Astrocyte (in vitro differentiated cells and primary cell): ENCODE data around the gene KCND2. TPM values are rescaled to one million over a fixed set of nuclear protein-coding genes. Genes with fewer than 3 reads are reported as not detected.
A peak's percentile ranks its signal among the peaks of the same experiment; 100 is the strongest.

Experiments
- DNase-seq: peaks from one replicate; pipeline ENCODE4 v3.0.0-alpha.2; 2010; ENCODE audit warnings: low read depth
- FAIRE-seq: peaks from 2 replicates; lab custom pipeline; 2011; peaks lifted over from hg19 to GRCh38; lab: Jason Lieb, UNC
- H2AFZ ChIP-seq: 2 replicates; pipeline ENCODE4 v1.6.0; 2012; ENCODE audit warnings: low read depth, low read length, inconsistent platforms
- H3K27ac ChIP-seq: 2 replicates; pipeline ENCODE4 v1.5.1; 2011; ENCODE audit warnings: low read depth, low read length, inconsistent platforms
- H3K27me3 ChIP-seq: 2 replicates; pipeline ENCODE4 v1.6.0; 2011; ENCODE audit warnings: low read length, inconsistent platforms; ENCODE audit not compliant: insufficient read depth
- H3K36me3 ChIP-seq: 2 replicates; pipeline ENCODE4 v1.5.1; 2011; ENCODE audit warnings: low read length, inconsistent platforms; ENCODE audit not compliant: insufficient read depth
- H3K4me1 ChIP-seq: 2 replicates; pipeline ENCODE4 v1.5.1; 2011; ENCODE audit warnings: low read length, inconsistent platforms; ENCODE audit not compliant: insufficient read depth
- H3K4me2 ChIP-seq: 2 replicates; pipeline ENCODE4 v1.6.0; 2012; ENCODE audit warnings: low read length, inconsistent platforms
- H3K4me3 ChIP-seq: 2 replicates; pipeline ENCODE4 v1.5.1; 2011; ENCODE audit warnings: low read depth, mild to moderate bottlenecking, low read length, inconsistent platforms; ENCODE audit not compliant: insufficient read depth
- H3K79me2 ChIP-seq: 2 replicates; pipeline ENCODE4 v1.6.0; 2012; ENCODE audit warnings: mild to moderate bottlenecking, low read length, inconsistent platforms; ENCODE audit not compliant: insufficient read depth
- H3K9ac ChIP-seq: 2 replicates; pipeline ENCODE4 v1.6.0; 2012; ENCODE audit warnings: mild to moderate bottlenecking, low read length, inconsistent platforms
- H3K9me3 ChIP-seq: 2 replicates; pipeline ENCODE4 v1.5.1; 2012; ENCODE audit warnings: low read depth, mild to moderate bottlenecking, low read length, inconsistent platforms; ENCODE audit not compliant: insufficient read depth
- H4K20me1 ChIP-seq: 2 replicates; pipeline ENCODE4 v1.6.0; 2012; ENCODE audit warnings: low read length, inconsistent platforms; ENCODE audit not compliant: insufficient read depth
- H3K27ac Mint-ChIP-seq: one replicate; pipeline ENCODE4 v1.8.0; 2021; ENCODE audit warnings: mild to moderate bottlenecking, mixed read lengths; ENCODE audit not compliant: unreplicated experiment
- H3K27me3 Mint-ChIP-seq: one replicate; pipeline ENCODE4 v1.8.0; 2021; ENCODE audit warnings: low read depth, mixed read lengths; ENCODE audit not compliant: unreplicated experiment
- H3K36me3 Mint-ChIP-seq: one replicate; pipeline ENCODE4 v1.8.0; 2021; ENCODE audit warnings: low read depth, mixed read lengths; ENCODE audit not compliant: unreplicated experiment
- H3K4me1 Mint-ChIP-seq: one replicate; pipeline ENCODE4 v1.8.0; 2021; ENCODE audit warnings: low read depth, mixed read lengths; ENCODE audit not compliant: unreplicated experiment
- H3K4me3 Mint-ChIP-seq: one replicate; pipeline ENCODE4 v1.8.0; 2021; ENCODE audit warnings: mild to moderate bottlenecking, moderate library complexity, mixed read lengths; ENCODE audit not compliant: unreplicated experiment
- H3K9me3 Mint-ChIP-seq: one replicate; pipeline ENCODE4 v1.8.0; 2021; ENCODE audit warnings: mild to moderate bottlenecking, mixed read lengths; ENCODE audit not compliant: unreplicated experiment
- CTCF ChIP-seq: IDR thresholded peaks from 2 replicates; pipeline ENCODE4 v1.5.1; 2011; ENCODE audit warnings: low read depth, mild to moderate bottlenecking, inconsistent platforms, low read length, moderate library complexity; ENCODE audit not compliant: insufficient read depth
- EZH2 ChIP-seq: IDR thresholded peaks from 2 replicates; pipeline ENCODE4 v1.6.1; 2012; ENCODE audit warnings: mild to moderate bottlenecking, low read length, inconsistent platforms; ENCODE audit not compliant: insufficient read depth
- total RNA-seq: library from RNA; stranded (reverse); gene quantifications from 2 replicates; pipeline ENCODE4 v1.2.1, GENCODE V29; 2021

The KCND2 gene
- total RNA-seq, 1 donor from 2014 or later = 0.30 TPM

- no peak overlapping the region for H3K27ac ChIP-seq
These were observed 16.5 kb upstream of the KCND2 start for GRCh38 chr7:120256344-120257070.

DNA sequence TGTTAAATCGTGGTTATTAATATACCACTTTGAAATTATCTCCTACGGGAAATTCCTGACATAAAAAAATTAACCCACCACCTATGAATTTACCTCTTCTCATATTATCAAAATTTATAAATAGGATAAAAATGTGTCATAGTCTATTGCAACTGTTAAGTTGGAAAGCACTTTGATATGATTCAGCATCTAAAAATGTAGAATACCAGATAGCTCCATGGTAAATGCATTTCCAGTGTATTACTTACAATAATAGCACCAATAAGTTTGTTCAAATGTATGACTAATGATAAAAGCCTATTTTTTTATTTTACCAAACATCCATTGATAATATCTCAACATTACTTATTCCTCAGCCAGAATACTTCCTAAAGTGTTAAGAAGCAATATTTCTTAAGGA is 13.6 kb upstream of the KCND2 start:
- Mint-ChIP-seq H3K27me3 (no peaks in the 10 kb centered on the region), H3K4me3 (no peak overlapping the region), H3K36me3 (no peaks in the 10 kb centered on the region), H3K27ac (no peak overlapping the region), H3K4me1 (no peaks in the 10 kb centered on the region), H3K9me3 (peaks cover 5% of the 10 kb centered on the region)
- H3K4me1 ChIP-seq = no peaks in the 10 kb centered on the region
- H3K27ac ChIP-seq = no peak overlapping the region
- H4K20me1 ChIP-seq = no peaks in the 10 kb centered on the region
- DNase-seq (peak; percentile 56), FAIRE-seq (no peak)
- no peaks in the 10 kb centered on the region for H3K27me3 ChIP-seq
- H3K9me3 ChIP-seq = peaks cover 4% of the 10 kb centered on the region
- H3K4me2 ChIP-seq = peak overlapping the region; percentile 17
- no peak overlapping the region for H3K4me3 ChIP-seq
- no peak overlapping the region for H2AFZ ChIP-seq
- H3K36me3 ChIP-seq = no peaks in the 10 kb centered on the region
- H3K9ac ChIP-seq = no peak overlapping the region
- no peaks in the 10 kb centered on the region for H3K79me2 ChIP-seq
- TF ChIP-seq EZH2 = no peak
- no peak for TF ChIP-seq CTCF

More at GRCh38 chr7:120256344-120257070, 16.5 kb upstream of the KCND2 start:
- H3K4me3 ChIP-seq = no peak overlapping the region
- DNase-seq (no peak), FAIRE-seq (no peak)
- Mint-ChIP-seq H3K9me3 (peaks cover 5% of the 10 kb centered on the region), H3K4me3 (no peak overlapping the region), H3K4me1 (no peaks in the 10 kb centered on the region), H3K27ac (no peak overlapping the region), H3K27me3 (no peaks in the 10 kb centered on the region), H3K36me3 (no peaks in the 10 kb centered on the region)
- H3K4me2 ChIP-seq = no peak overlapping the region
- no peaks in the 10 kb centered on the region for H3K27me3 ChIP-seq
- no peaks in the 10 kb centered on the region for H4K20me1 ChIP-seq
- TF ChIP-seq CTCF (no peak), EZH2 (no peak)
- H3K9ac ChIP-seq = no peak overlapping the region
- H3K36me3 ChIP-seq = no peaks in the 10 kb centered on the region
- H2AFZ ChIP-seq = no peak overlapping the region
- peaks cover 4% of the 10 kb centered on the region for H3K9me3 ChIP-seq
- H3K79me2 ChIP-seq = no peaks in the 10 kb centered on the region
- no peaks in the 10 kb centered on the region for H3K4me1 ChIP-seq

DNA sequence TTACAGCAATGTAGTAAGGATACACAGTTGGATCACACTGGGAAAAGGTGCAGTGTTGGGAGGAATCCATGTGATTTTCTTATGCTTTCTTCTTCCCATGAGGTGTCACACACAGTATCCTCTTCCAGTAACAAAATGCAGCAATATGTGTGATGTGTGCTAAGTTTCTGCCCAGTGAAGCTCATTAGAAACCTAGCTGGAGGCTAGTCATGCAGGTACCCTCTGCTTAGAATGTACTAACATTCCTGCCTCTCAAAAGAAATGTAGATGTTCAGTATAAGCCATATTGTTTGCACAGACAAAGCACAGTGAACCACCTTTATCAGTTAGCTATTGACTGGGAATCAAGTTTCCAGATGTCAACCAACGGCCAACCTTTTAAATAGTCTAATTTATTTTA is 12.9 kb upstream of the KCND2 start:
- no peaks in the 10 kb centered on the region for H4K20me1 ChIP-seq
- peaks cover 5% of the 10 kb centered on the region for H3K9me3 Mint-ChIP-seq
- no peaks in the 10 kb centered on the region for H3K27me3 ChIP-seq

More for the DNA sequence above, 12.9 kb upstream of the KCND2 start:
- DNase-seq (no peak), FAIRE-seq (no peak)
- Histone ChIP-seq H3K27ac (no peak overlapping the region), H3K9me3 (peaks cover 4% of the 10 kb centered on the region), H3K79me2 (no peaks in the 10 kb centered on the region), H3K4me1 (no peaks in the 10 kb centered on the region), H3K4me2 (peak overlapping the region; percentile 17), H3K4me3 (no peak overlapping the region), H2AFZ (no peak overlapping the region), H3K36me3 (no peaks in the 10 kb centered on the region), H3K9ac (no peak overlapping the region)
- H3K4me3 Mint-ChIP-seq = no peak overlapping the region
- no peak for TF ChIP-seq CTCF
- TF ChIP-seq EZH2 = no peak
- H3K27me3 Mint-ChIP-seq = no peaks in the 10 kb centered on the region
- H3K4me1 Mint-ChIP-seq = no peaks in the 10 kb centered on the region
- H3K27ac Mint-ChIP-seq = no peak overlapping the region
- no peaks in the 10 kb centered on the region for H3K36me3 Mint-ChIP-seq
